H1 (cell line): Measurements from ENCODE around the gene SPPL3. TPM values are rescaled to one million over a fixed set of nuclear protein-coding genes. Genes with fewer than 3 reads are reported as not detected.

Experiments
- CTCF ChIA-PET: fragments of 300-600 bp; sonication (Branson Sonifier 250); formaldehyde crosslinking; loops from one replicate; lab custom pipeline; 2021; ENCODE audit not compliant: partially characterized antibody; lab: Charles Lee
- POLR2A ChIA-PET: fragments of 300-600 bp; sonication (Branson Sonifier 250); formaldehyde crosslinking; loops from one replicate; lab custom pipeline; 2021; ENCODE audit warnings: inconsistent platforms; ENCODE audit not compliant: partially characterized antibody; lab: Charles Lee
- DNase-seq, 2 experiments: peaks; one replicate each; pipeline versions ENCODE4 v3.0.0 to v3.0.0-alpha.2; 2010 to 2022; ENCODE audit warnings: low spot score in 2 of 2, low read depth in 1 of 2, mixed read lengths in 1 of 2
- FAIRE-seq: peaks from 2 replicates; lab custom pipeline; 2011; peaks lifted over from hg19 to GRCh38; lab: Jason Lieb, UNC
- H2AFZ ChIP-seq: 2 replicates; pipeline ENCODE4 v1.8.1; 2012; ENCODE audit warnings: low read length, inconsistent platforms
- H2AK5ac ChIP-seq: 2 replicates; pipeline ENCODE4 v1.6.1; 2013; ENCODE audit warnings: low read depth, low read length
- H2BK120ac ChIP-seq: replicated peaks from 2 replicates; pipeline ENCODE3; 2013; ENCODE audit warnings: low read depth, low read length, inconsistent platforms
- H2BK12ac ChIP-seq: 2 replicates; pipeline ENCODE4 v1.6.1; 2013; ENCODE audit warnings: low read depth, low read length
- H2BK15ac ChIP-seq: 2 replicates; pipeline ENCODE4 v1.6.1; 2013; ENCODE audit warnings: low read length
- H2BK20ac ChIP-seq: 2 replicates; pipeline ENCODE4 v1.6.1; 2013; ENCODE audit warnings: low read length
- H2BK5ac ChIP-seq: 2 replicates; pipeline ENCODE4 v1.6.1; 2013; ENCODE audit warnings: low read depth, low read length
- H3K14ac ChIP-seq: 2 replicates; pipeline ENCODE4 v1.6.1; 2013; ENCODE audit warnings: inconsistent platforms; ENCODE audit not compliant: insufficient read length
- H3K18ac ChIP-seq: 2 replicates; pipeline ENCODE4 v1.6.1; 2013; ENCODE audit warnings: low read length; ENCODE audit errors: extremely low read depth
- H3K23ac ChIP-seq: 2 replicates; pipeline ENCODE4 v1.6.1; 2013; ENCODE audit warnings: inconsistent platforms; ENCODE audit not compliant: insufficient read length
- H3K23me2 ChIP-seq: 2 replicates; pipeline ENCODE4 v1.6.1; 2013; ENCODE audit warnings: low read depth, low read length
- H3K27ac ChIP-seq: 2 replicates; pipeline ENCODE4 v1.6.1; 2011; ENCODE audit warnings: low read depth, low read length, inconsistent platforms
- H3K27me3 ChIP-seq, 4 experiments: replicated peaks in 1 of 4; 1 replicate in 1 of 4; 2 replicates in 3 of 4; pipeline versions ENCODE4 v1.6.1 to v1.8.1; 2011 to 2013; ENCODE audit warnings: low read length in 3 of 4, mild to moderate bottlenecking in 3 of 4, inconsistent platforms in 2 of 4, mixed read lengths in 2 of 4, moderate library complexity in 1 of 4; ENCODE audit not compliant: control insufficient read depth in 3 of 4, insufficient read depth in 3 of 4; ENCODE audit errors: extremely low read depth in 1 of 4
- H3K36me3 ChIP-seq, 4 experiments: 2 replicates each; pipeline versions ENCODE4 v1.6.1 to v1.8.1; 2011 to 2013; ENCODE audit warnings: mild to moderate bottlenecking in 4 of 4, low read length in 3 of 4, moderate library complexity in 2 of 4, control low read depth in 1 of 4, inconsistent platforms in 1 of 4; ENCODE audit not compliant: insufficient read depth in 4 of 4, control insufficient read depth in 2 of 4
- H3K4ac ChIP-seq: replicated peaks from 2 replicates; pipeline ENCODE3; 2013; ENCODE audit warnings: low read length, low read depth, mixed read lengths, inconsistent platforms; ENCODE audit not compliant: insufficient read length
- H3K4me1 ChIP-seq, 4 experiments: replicated peaks in 1 of 4; 1 replicate in 1 of 4; 2 replicates in 3 of 4; pipeline versions ENCODE4 v1.6.1 to v1.8.1; 2011 to 2013; ENCODE audit warnings: low read length in 3 of 4, inconsistent platforms in 2 of 4, mixed read lengths in 1 of 4; ENCODE audit not compliant: insufficient read depth in 4 of 4, control insufficient read depth in 3 of 4
- H3K4me2 ChIP-seq, 2 experiments: 2 replicates each; pipeline versions ENCODE4 v1.6.1 to v1.8.1; 2011 to 2013; ENCODE audit warnings: low read depth in 2 of 2, low read length in 2 of 2, control low read depth in 1 of 2, inconsistent platforms in 1 of 2, mild to moderate bottlenecking in 1 of 2; ENCODE audit not compliant: insufficient read depth in 1 of 2
- H3K4me3 ChIP-seq, 4 experiments: fragments of 200-600, 300-600 bp in 1 of 4; sonication (generic), shearing (Covaris generic), sonication (Bioruptor Twin) in 1 of 4; 2 replicates each; pipeline versions ENCODE4 v1.5.1 to v1.8.1; 2011 to 2016; ENCODE audit warnings: low read length in 4 of 4, low read depth in 3 of 4, control low read depth in 2 of 4, inconsistent platforms in 2 of 4, mild to moderate bottlenecking in 2 of 4, mixed read lengths in 1 of 4, moderate library complexity in 1 of 4; ENCODE audit not compliant: insufficient read depth in 2 of 4; ENCODE audit errors: extremely low read depth in 1 of 4
- H3K56ac ChIP-seq: replicated peaks from 2 replicates; pipeline ENCODE3; 2013; ENCODE audit warnings: low read depth, mild to moderate bottlenecking, mixed read lengths, low read length, inconsistent platforms; ENCODE audit not compliant: insufficient read length
- H3K79me1 ChIP-seq: 2 replicates; pipeline ENCODE4 v1.6.1; 2013; ENCODE audit warnings: low read depth, low read length, control low read depth
- H3K79me2 ChIP-seq, 2 experiments: 2 replicates each; pipeline versions ENCODE4 v1.6.1 to v1.8.1; 2012 to 2013; ENCODE audit warnings: low read length in 2 of 2, mild to moderate bottlenecking in 2 of 2, inconsistent platforms in 1 of 2; ENCODE audit not compliant: insufficient read depth in 2 of 2, control insufficient read depth in 1 of 2
- H3K9ac ChIP-seq, 4 experiments: replicated peaks in 1 of 4; 1 replicate in 1 of 4; 2 replicates in 3 of 4; pipeline versions ENCODE4 v1.6.1 to v1.8.1; 2011 to 2013; ENCODE audit warnings: low read depth in 3 of 4, low read length in 3 of 4, control low read depth in 2 of 4, mild to moderate bottlenecking in 2 of 4, moderate library complexity in 2 of 4, inconsistent platforms in 1 of 4; ENCODE audit errors: extremely low read depth in 1 of 4
- H3K9me3 ChIP-seq, 2 experiments: 2 replicates each; pipeline versions ENCODE4 v1.6.1 to v1.8.1; 2012 to 2013; ENCODE audit warnings: mild to moderate bottlenecking in 2 of 2, moderate library complexity in 2 of 2, control low read depth in 1 of 2, inconsistent platforms in 1 of 2, low read depth in 1 of 2, low read length in 1 of 2, mixed read lengths in 1 of 2; ENCODE audit not compliant: insufficient read depth in 2 of 2
- H4K20me1 ChIP-seq, 2 experiments: replicated peaks in 1 of 2; 2 replicates each; pipeline versions ENCODE3 to v1.8.1; 2011 to 2013; ENCODE audit warnings: inconsistent platforms in 2 of 2, low read length in 2 of 2, mild to moderate bottlenecking in 1 of 2; ENCODE audit not compliant: insufficient read depth in 2 of 2, control insufficient read depth in 1 of 2
- H4K5ac ChIP-seq: 2 replicates; pipeline ENCODE4 v1.6.1; 2013; ENCODE audit warnings: low read length, low read depth, mixed read lengths, inconsistent platforms; ENCODE audit not compliant: insufficient read length
- H4K8ac ChIP-seq: 2 replicates; pipeline ENCODE4 v1.8.0; 2013; ENCODE audit warnings: mild to moderate bottlenecking, moderate library complexity, low read length, inconsistent platforms; ENCODE audit not compliant: insufficient read depth; ENCODE audit errors: extremely low read depth
- H4K91ac ChIP-seq: replicated peaks from 2 replicates; pipeline ENCODE3; 2013; ENCODE audit warnings: low read length, mixed read lengths, inconsistent platforms; ENCODE audit not compliant: insufficient read length
- ATF3 ChIP-seq: IDR thresholded peaks from 2 replicates; pipeline ENCODE4 v1.6.1; 2011; ENCODE audit warnings: low read depth, mild to moderate bottlenecking, low read length; ENCODE audit not compliant: insufficient read depth
- BCL11A ChIP-seq, 2 experiments: IDR thresholded peaks; one replicate each; pipeline ENCODE4 v1.6.1; 2011; ENCODE audit warnings: low read depth in 2 of 2, low read length in 2 of 2, mild to moderate bottlenecking in 2 of 2
- CEBPB ChIP-seq: IDR thresholded peaks from 2 replicates; pipeline ENCODE4 v1.6.1; 2012; ENCODE audit warnings: low read depth, low read length
- JUND ChIP-seq: IDR thresholded peaks from 2 replicates; pipeline ENCODE4 v1.6.1; 2011; ENCODE audit warnings: mild to moderate bottlenecking, improper control_type of control experiment, low read length
- KDM5A ChIP-seq: fragments of 200-600 bp; IDR thresholded peaks from 2 replicates; pipeline ENCODE4 v1.7.1; 2012; ENCODE audit warnings: mild to moderate bottlenecking, low read length, inconsistent platforms, mixed read lengths
- MAX ChIP-seq: IDR thresholded peaks from 2 replicates; pipeline ENCODE4 v1.6.1; 2012; ENCODE audit warnings: inconsistent platforms
- POLR2A ChIP-seq, 2 experiments: IDR thresholded peaks; 1 replicate in 1 of 2; 2 replicates in 1 of 2; pipeline ENCODE4 v1.6.1; 2011; ENCODE audit warnings: low read depth in 2 of 2, low read length in 2 of 2, mild to moderate bottlenecking in 2 of 2; ENCODE audit errors: control extremely low read depth in 1 of 2
- RAD21 ChIP-seq, 2 experiments: IDR thresholded peaks in 1 of 2; conservative IDR thresholded peaks in 1 of 2; 2 replicates each; pipeline ENCODE4 v1.6.1; 2011; ENCODE audit warnings: low read depth in 2 of 2, low read length in 2 of 2, improper control_type of control experiment in 1 of 2, inconsistent platforms in 1 of 2, mild to moderate bottlenecking in 1 of 2, moderate library complexity in 1 of 2
- SIN3A ChIP-seq, 2 experiments: IDR thresholded peaks in 1 of 2; conservative IDR thresholded peaks in 1 of 2; 2 replicates each; pipeline ENCODE4 v1.6.1; 2011 to 2012; ENCODE audit warnings: low read length in 2 of 2, improper control_type of control experiment in 1 of 2, low read depth in 1 of 2, mild to moderate bottlenecking in 1 of 2
- SP1 ChIP-seq: IDR thresholded peaks from 2 replicates; pipeline ENCODE4 v1.6.1; 2011; ENCODE audit warnings: low read depth, low read length
- YY1 ChIP-seq: IDR thresholded peaks from 2 replicates; pipeline ENCODE4 v1.6.1; 2011; ENCODE audit warnings: low read depth, mild to moderate bottlenecking, low read length
- ZNF274 ChIP-seq: IDR thresholded peaks from 2 replicates; pipeline ENCODE4 v1.7.0; 2012; ENCODE audit warnings: low read length, borderline replicate concordance; ENCODE audit errors: extremely low read depth
- WGBS, 2 experiments: shearing (Covaris generic) in 1 of 2; methylation state at CpG; one replicate each; pipeline versions ENCODE4 v1.1.6 to v1.1.7; 2013 to 2015; ENCODE audit warnings: low lambda C conversion rate in 2 of 2, mixed read lengths in 2 of 2, inconsistent platforms in 1 of 2, low coverage in 1 of 2, missing lambda C conversion rate in 1 of 2; ENCODE audit not compliant: insufficient replicate concordance in 2 of 2, insufficient coverage in 1 of 2, insufficient read length in 1 of 2; ENCODE audit errors: extremely low coverage in 1 of 2, missing lambda C conversion rate in 1 of 2; 5-methylcytosine and 5-hydroxymethylcytosine counted together
- polyA plus RNA-seq, 7 experiments: library from polyadenylated mRNA; depleted of rRNA in 3 of 7; stranded (reverse) in 5 of 7; unstranded in 2 of 7; fragments of >200 nt in 5 of 7; fragments of 200-250 nt in 2 of 7; gene quantifications; 1 replicate in 5 of 7; 2 replicates in 1 of 7; 4 replicates in 1 of 7; pipeline versions ENCODE4 v1.2.1 to v1.2.3, GENCODE V29; 2011 to 2013; ENCODE audit warnings: missing spikeins in 2 of 7, mixed read lengths in 2 of 7
- total RNA-seq: library from RNA; stranded (reverse); fragmentation: NEBNext Ultra II Directional; extraction: Animal tissue kit (Norgen Biotek cat#: 25700); gene quantifications from 2 replicates; pipeline ENCODE4 v1.2.1, GENCODE V29; 2021

The SPPL3 gene
- total and polyA plus RNA-seq, 2 of the 8 experiments (the other 6 are each of a cell fraction or from before 2014, with no cell fraction given): 27.3 to 48.4 TPM

- H2BK5ac ChIP-seq: no peak overlapping the region
- ChIA-PET POLR2A (interaction anchor here (0.6 kb wide), 1 partner anchor 499 kb away, joined by 3 read pairs; no protein-coding TSS in a partner anchor), CTCF (interaction anchor here (0.6 to 5.7 kb wide), 22 partner anchors 10 to 483 kb away, joined by 3 to 34 read pairs (median 4); partner anchors contain the start of genes ACADS and POP5)
- no peaks in the 10 kb centered on the region for H3K9me3 ChIP-seq
- H2BK120ac ChIP-seq: no peak overlapping the region
- 93% methylated on average over 36 of the region's 38 CpGs; no CpG with 5 or more reads in 1 of the 2 experiments for WGBS, 2 experiments
- no peak overlapping the region for H3K56ac ChIP-seq
- no peaks in the 10 kb centered on the region; a peak in 1 of 8 replicates for H3K36me3 ChIP-seq
- no peak overlapping the region for H3K9ac ChIP-seq
- no peak overlapping the region for H4K5ac ChIP-seq
- H3K4me3 ChIP-seq: no peak overlapping the region
- H3K79me1 ChIP-seq: no peaks in the 10 kb centered on the region
- H3K27me3 ChIP-seq: no peaks in the 10 kb centered on the region
- no peak overlapping the region for H3K23ac ChIP-seq
- no peak overlapping the region for H3K14ac ChIP-seq
- DNase-seq (no peak), FAIRE-seq (no peak)
- no peak overlapping the region for H4K91ac ChIP-seq
- H3K18ac ChIP-seq: no peak overlapping the region
- H3K23me2 ChIP-seq: no peaks in the 10 kb centered on the region
- no peaks in the 10 kb centered on the region for H3K79me2 ChIP-seq
- H3K4me1 ChIP-seq: no peaks in the 10 kb centered on the region
- no peak overlapping the region for H2BK12ac ChIP-seq
- H3K27ac ChIP-seq: no peak overlapping the region
- H2BK15ac ChIP-seq: no peak overlapping the region
- no peak overlapping the region for H3K4me2 ChIP-seq
- no peak overlapping the region for H2BK20ac ChIP-seq
- H3K4ac ChIP-seq: no peak overlapping the region
- H2AK5ac ChIP-seq: no peak overlapping the region
- H4K20me1 ChIP-seq: no peaks in the 10 kb centered on the region
- H4K8ac ChIP-seq: peak overlapping the region; percentile 14; the same call in 1 of the 2 replicates
- no peak overlapping the region for H2AFZ ChIP-seq
- TF ChIP-seq SIN3A (conservative IDR thresholded peaks at IDR 0.05 in 1 of 2, IDR thresholded peaks at IDR 0.05 in 1 of 2; ENCODE audit: low read depth in 1 of 2, low read length in 2 of 2) (no peak), MAX (no peak), KDM5A (no peak), ATF3 (no peak), SP1 (no peak), RAD21 (IDR thresholded peaks at IDR 0.05 in 1 of 2, conservative IDR thresholded peaks at IDR 0.05 in 1 of 2; ENCODE audit: low read depth in 2 of 2, low read length in 2 of 2) (no peak), CEBPB (no peak), JUND (no peak), POLR2A (IDR thresholded peaks at IDR 0.05; ENCODE audit: control extremely low read depth in 1 of 2, low read depth in 2 of 2, low read length in 2 of 2) (no peak), BCL11A (IDR thresholded peaks at IDR 0.05; ENCODE audit: low read depth in 2 of 2, low read length in 2 of 2) (no peak), ZNF274 (no peak), YY1 (no peak)
Observed at GRCh38 chr12:120739031-120739762, 165.0 kb downstream of the SPPL3 start.
